NT2/D1 (cell line): Measurements from ENCODE around the gene RBMS1.

ENCODE experiments used
- YY1 ChIP-seq: IDR thresholded peaks from 2 replicates; pipeline ENCODE4 v1.6.1; 2011; ENCODE audit not compliant: insufficient read length, insufficient read depth
- ZNF274 ChIP-seq: IDR thresholded peaks from 2 replicates; pipeline ENCODE4 v1.6.1; 2011; ENCODE audit warnings: mild to moderate bottlenecking, low read depth, low read length

DNA sequence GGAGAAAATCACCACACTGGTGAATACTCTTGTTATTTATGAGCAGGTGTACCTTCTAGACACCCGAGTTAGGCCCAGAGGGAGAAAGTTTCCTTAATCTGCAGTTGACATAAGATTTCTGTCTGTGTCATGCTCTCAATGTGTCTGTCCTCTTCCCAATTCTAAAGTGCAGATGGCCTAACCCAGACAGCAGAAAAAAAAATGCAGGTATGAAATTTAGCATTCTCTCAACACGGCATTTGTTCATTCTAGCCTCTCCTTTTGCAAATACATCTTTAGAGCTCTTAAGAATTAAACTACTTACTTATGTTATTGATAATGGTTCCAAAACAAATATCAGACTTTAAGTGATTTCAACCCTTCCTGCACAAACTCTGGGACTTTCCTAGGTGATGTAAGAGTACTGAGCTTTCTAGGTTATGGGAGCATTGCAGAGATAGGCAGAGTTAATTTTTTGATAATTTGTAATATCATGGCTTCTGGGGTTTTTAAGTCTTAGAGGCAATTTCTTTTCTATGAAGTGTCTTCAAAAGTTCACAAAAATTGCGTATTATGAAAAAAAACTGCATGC is 260.6 kb downstream of the RBMS1 start:
- TF ChIP-seq ZNF274: no peak
- TF ChIP-seq YY1: no peak
